WTC11 (cell line): ENCODE results near the gene ANO9. TPM values are rescaled to one million over a fixed set of nuclear protein-coding genes. Genes with fewer than 3 reads are reported as not detected.

Experiments used
- ATAC-seq: fragments of 200-7000 bp; cut with Tn5 transposase; 2 replicates; pipeline ENCODE4 v1.10.0; 2021; ENCODE audit warnings: mild to moderate bottlenecking, moderate library complexity
- CTCF ChIA-PET: fragments of 300-600 bp; sonication (Branson Sonifier 250); formaldehyde crosslinking; loops from one replicate; lab custom pipeline; 2021; ENCODE audit warnings: antibody characterized with exemption; lab: Charles Lee
- POLR2A ChIA-PET: fragments of 350-600 bp; sonication (Branson Sonifier 250); formaldehyde crosslinking; loops from one replicate; lab custom pipeline; 2021; ENCODE audit warnings: antibody characterized with exemption; lab: Charles Lee
- DNase-seq: peaks from one replicate; pipeline ENCODE4 v3.0.0; 2021; ENCODE audit warnings: low spot score
- H3K27ac Mint-ChIP-seq: 2 replicates; pipeline ENCODE4 v1.8.0; 2021; ENCODE audit warnings: mixed read lengths
- H3K27me3 Mint-ChIP-seq: 2 replicates; pipeline ENCODE4 v1.8.0; 2021; ENCODE audit warnings: low read depth, mild to moderate bottlenecking, moderate library complexity, mixed read lengths
- H3K36me3 Mint-ChIP-seq: 2 replicates; pipeline ENCODE4 v1.8.0; 2021; ENCODE audit warnings: mixed read lengths
- H3K4me1 Mint-ChIP-seq: 2 replicates; pipeline ENCODE4 v1.8.0; 2022; ENCODE audit warnings: mixed read lengths
- H3K4me3 Mint-ChIP-seq: 2 replicates; pipeline ENCODE4 v1.8.0; 2021; ENCODE audit warnings: mild to moderate bottlenecking, moderate library complexity, mixed read lengths
- H3K9me3 Mint-ChIP-seq: 2 replicates; pipeline ENCODE4 v1.8.0; 2021; ENCODE audit warnings: mixed read lengths
- CBFB ChIP-seq: sonication (generic); formaldehyde crosslinking; IDR thresholded peaks from 2 replicates; pipeline ENCODE4 v1.8.1; 2022; ENCODE audit warnings: mild to moderate bottlenecking, low read depth, missing genetic modification reagents
- CREM ChIP-seq: sonication (generic); formaldehyde crosslinking; IDR thresholded peaks from 2 replicates; pipeline ENCODE4 v1.8.1; 2022; ENCODE audit warnings: mild to moderate bottlenecking, missing genetic modification reagents, moderate library complexity
- ESRRA ChIP-seq: sonication (generic); formaldehyde crosslinking; IDR thresholded peaks from 2 replicates; pipeline ENCODE4 v1.8.1; 2022; ENCODE audit warnings: mild to moderate bottlenecking, missing genetic modification reagents, borderline replicate concordance
- FOXK1 ChIP-seq: sonication (generic); formaldehyde crosslinking; IDR thresholded peaks from 2 replicates; pipeline ENCODE4 v1.8.0; 2022; ENCODE audit warnings: mild to moderate bottlenecking, moderate library complexity, missing genetic modification reagents
- FOXP1 ChIP-seq: sonication (generic); formaldehyde crosslinking; IDR thresholded peaks from 2 replicates; pipeline ENCODE4 v1.8.0; 2022; ENCODE audit warnings: missing genetic modification reagents, mild to moderate bottlenecking, moderate library complexity, borderline replicate concordance
- NFATC4 ChIP-seq: fragments of 250-450 bp; sonication (Bioruptor Pico); IDR thresholded peaks from 2 replicates; pipeline ENCODE4 v1.9.0; 2021; ENCODE audit warnings: mild to moderate bottlenecking
- ZBTB21 ChIP-seq: sonication (generic); formaldehyde crosslinking; IDR thresholded peaks from 2 replicates; pipeline ENCODE4 v1.8.1; 2023; ENCODE audit warnings: mild to moderate bottlenecking, missing genetic modification reagents, borderline replicate concordance
- ZNF121 ChIP-seq: sonication (generic); formaldehyde crosslinking; IDR thresholded peaks from 2 replicates; pipeline ENCODE4 v1.8.0; 2023; ENCODE audit warnings: missing genetic modification reagents
- ZNF396 ChIP-seq: fragments of 250-450 bp; sonication (Bioruptor Pico); IDR thresholded peaks from 2 replicates; pipeline ENCODE4 v1.8.0; 2021; ENCODE audit warnings: mild to moderate bottlenecking, moderate library complexity, borderline replicate concordance
- ZNF671 ChIP-seq: fragments of 250-450 bp; sonication (Bioruptor Pico); IDR thresholded peaks from 2 replicates; pipeline ENCODE4 v1.8.0; 2021; ENCODE audit warnings: mild to moderate bottlenecking
- total RNA-seq: library from RNA; stranded (reverse); gene quantifications from 3 replicates; pipeline ENCODE4 v1.2.3, GENCODE V29; 2021
- TF ChIP-seq, protein P1 (sequence below): fragments of 250-450 bp; sonication (Bioruptor Pico); conservative IDR thresholded peaks from 2 replicates; pipeline ENCODE4 v1.9.0; 2021; ENCODE audit warnings: mild to moderate bottlenecking
- TF ChIP-seq, protein P2 (sequence below): sonication (generic); formaldehyde crosslinking; IDR thresholded peaks from 2 replicates; pipeline ENCODE4 v1.8.0; 2022; ENCODE audit warnings: mild to moderate bottlenecking, missing genetic modification reagents
- TF ChIP-seq, protein P3 (sequence below): fragments of 250-450 bp; sonication (Bioruptor Pico); IDR thresholded peaks from 2 replicates; pipeline ENCODE4 v1.9.0; 2021; ENCODE audit warnings: mild to moderate bottlenecking, borderline replicate concordance
- TF ChIP-seq, protein P4 (sequence below): sonication (generic); formaldehyde crosslinking; conservative IDR thresholded peaks from 2 replicates; pipeline ENCODE4 v1.8.1; 2023; ENCODE audit warnings: mild to moderate bottlenecking, low read depth, missing genetic modification reagents, moderate library complexity

The ANO9 gene
- total RNA-seq, 1 experiment from 2014 or later, result 13.2 TPM

DNA sequence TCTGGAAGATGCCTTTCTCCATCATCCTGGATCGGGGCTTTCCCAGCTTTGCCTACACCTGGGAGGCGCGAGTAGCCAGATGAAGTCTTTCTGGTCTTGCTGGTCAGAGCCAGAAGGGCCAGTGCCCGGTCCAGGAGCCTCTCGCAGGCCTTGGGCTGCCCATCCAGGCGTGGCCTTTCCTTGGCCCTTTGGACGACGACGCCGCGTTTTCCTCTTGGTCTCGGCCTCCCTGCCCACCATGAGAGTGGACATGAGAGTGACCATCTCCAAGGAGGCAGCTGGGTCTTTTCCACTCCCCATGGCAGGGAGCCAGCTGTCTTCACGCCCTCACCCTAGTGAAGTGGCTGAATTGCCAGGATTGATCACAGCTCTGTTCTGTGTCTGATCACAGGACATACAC lies 11.8 kb upstream of the ANO9 start (continued):
- TF ChIP-seq ZNF396 (CRISPR knock-in tag) (no peak), ESRRA (CRISPR knock-in tag) (no peak), CREM (CRISPR knock-in tag) (no peak), ZNF121 (CRISPR knock-in tag) (no peak), CBFB (no peak)
- TF ChIP-seq, protein P1, sequence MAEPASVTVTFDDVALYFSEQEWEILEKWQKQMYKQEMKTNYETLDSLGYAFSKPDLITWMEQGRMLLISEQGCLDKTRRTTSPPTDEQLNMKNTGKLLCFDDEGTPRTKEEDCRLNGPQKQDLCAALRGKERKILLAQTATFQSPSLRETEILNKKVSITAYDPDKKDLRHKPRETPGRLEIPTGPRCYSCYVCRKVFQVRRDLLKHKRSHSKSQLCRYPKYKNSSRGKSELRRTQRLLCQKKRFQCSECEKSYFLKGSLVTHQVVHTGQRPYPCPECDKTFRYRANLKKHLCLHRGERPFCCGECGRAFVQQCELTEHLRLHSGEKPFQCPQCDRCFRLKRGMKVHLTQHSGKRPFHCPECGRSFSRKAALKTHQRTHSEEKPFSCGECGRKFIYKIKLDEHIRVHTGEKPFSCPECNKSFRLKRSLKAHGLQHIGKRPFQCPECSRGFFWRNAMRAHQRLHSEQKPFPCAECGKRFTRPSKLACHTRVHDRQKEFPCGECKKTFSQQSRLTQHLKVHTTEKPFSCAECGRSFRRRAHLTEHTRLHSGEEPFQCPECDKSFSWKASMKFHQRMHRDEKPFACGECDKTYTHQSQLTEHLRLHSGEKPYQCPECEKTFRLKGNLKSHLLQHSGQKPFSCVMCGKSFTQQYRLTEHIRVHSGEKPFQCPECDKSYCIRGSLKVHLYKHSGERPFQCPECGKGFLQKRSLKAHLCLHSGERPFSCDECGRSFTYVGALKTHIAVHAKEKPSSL (CRISPR knock-in tag), result no peak
- TF ChIP-seq, protein P2, sequence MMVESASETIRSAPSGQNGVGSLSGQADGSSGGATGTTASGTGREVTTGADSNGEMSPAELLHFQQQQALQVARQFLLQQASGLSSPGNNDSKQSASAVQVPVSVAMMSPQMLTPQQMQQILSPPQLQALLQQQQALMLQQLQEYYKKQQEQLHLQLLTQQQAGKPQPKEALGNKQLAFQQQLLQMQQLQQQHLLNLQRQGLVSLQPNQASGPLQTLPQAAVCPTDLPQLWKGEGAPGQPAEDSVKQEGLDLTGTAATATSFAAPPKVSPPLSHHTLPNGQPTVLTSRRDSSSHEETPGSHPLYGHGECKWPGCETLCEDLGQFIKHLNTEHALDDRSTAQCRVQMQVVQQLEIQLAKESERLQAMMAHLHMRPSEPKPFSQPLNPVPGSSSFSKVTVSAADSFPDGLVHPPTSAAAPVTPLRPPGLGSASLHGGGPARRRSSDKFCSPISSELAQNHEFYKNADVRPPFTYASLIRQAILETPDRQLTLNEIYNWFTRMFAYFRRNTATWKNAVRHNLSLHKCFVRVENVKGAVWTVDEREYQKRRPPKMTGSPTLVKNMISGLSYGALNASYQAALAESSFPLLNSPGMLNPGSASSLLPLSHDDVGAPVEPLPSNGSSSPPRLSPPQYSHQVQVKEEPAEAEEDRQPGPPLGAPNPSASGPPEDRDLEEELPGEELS (CRISPR knock-in tag), result no peak

DNA sequence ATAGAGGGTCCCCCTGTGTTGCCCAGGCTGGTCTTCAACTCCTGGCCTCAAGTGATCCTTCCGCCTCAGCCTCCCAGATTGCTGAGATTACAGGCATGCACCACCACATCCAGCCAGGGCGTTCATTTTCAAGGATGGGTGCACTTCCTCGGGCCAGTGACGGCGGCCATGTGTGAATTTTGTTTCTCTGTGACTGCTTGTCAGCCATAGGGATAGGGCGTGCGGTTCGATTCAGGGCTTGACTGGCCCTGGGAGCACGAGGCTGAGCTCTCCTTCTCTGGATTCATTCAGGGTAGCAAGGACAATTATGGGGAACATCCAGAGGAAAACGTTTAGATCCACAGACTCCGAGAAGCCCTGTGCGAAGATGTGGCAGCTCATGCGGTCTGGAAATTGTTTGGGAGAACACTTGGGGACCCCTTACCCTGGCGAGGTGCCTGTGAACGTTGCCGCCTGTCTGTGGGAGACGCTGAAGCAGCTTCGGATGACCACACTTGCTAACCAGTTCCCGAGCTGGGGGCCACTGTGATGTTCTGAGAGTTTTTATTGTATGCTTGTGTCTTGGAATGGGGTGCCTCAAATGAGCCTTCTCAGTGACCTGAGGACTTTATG lies 11.2 kb upstream of the ANO9 start:
- TF ChIP-seq NFATC4 (CRISPR knock-in tag), result no peak
- no peak for TF ChIP-seq ZBTB21
- TF ChIP-seq, protein P3, sequence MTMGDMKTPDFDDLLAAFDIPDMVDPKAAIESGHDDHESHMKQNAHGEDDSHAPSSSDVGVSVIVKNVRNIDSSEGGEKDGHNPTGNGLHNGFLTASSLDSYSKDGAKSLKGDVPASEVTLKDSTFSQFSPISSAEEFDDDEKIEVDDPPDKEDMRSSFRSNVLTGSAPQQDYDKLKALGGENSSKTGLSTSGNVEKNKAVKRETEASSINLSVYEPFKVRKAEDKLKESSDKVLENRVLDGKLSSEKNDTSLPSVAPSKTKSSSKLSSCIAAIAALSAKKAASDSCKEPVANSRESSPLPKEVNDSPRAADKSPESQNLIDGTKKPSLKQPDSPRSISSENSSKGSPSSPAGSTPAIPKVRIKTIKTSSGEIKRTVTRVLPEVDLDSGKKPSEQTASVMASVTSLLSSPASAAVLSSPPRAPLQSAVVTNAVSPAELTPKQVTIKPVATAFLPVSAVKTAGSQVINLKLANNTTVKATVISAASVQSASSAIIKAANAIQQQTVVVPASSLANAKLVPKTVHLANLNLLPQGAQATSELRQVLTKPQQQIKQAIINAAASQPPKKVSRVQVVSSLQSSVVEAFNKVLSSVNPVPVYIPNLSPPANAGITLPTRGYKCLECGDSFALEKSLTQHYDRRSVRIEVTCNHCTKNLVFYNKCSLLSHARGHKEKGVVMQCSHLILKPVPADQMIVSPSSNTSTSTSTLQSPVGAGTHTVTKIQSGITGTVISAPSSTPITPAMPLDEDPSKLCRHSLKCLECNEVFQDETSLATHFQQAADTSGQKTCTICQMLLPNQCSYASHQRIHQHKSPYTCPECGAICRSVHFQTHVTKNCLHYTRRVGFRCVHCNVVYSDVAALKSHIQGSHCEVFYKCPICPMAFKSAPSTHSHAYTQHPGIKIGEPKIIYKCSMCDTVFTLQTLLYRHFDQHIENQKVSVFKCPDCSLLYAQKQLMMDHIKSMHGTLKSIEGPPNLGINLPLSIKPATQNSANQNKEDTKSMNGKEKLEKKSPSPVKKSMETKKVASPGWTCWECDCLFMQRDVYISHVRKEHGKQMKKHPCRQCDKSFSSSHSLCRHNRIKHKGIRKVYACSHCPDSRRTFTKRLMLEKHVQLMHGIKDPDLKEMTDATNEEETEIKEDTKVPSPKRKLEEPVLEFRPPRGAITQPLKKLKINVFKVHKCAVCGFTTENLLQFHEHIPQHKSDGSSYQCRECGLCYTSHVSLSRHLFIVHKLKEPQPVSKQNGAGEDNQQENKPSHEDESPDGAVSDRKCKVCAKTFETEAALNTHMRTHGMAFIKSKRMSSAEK (CRISPR knock-in tag), result no peak
- no peak for TF ChIP-seq FOXK1
- no peak for TF ChIP-seq ZNF671
- TF ChIP-seq FOXP1, result no peak
- TF ChIP-seq, protein P4, sequence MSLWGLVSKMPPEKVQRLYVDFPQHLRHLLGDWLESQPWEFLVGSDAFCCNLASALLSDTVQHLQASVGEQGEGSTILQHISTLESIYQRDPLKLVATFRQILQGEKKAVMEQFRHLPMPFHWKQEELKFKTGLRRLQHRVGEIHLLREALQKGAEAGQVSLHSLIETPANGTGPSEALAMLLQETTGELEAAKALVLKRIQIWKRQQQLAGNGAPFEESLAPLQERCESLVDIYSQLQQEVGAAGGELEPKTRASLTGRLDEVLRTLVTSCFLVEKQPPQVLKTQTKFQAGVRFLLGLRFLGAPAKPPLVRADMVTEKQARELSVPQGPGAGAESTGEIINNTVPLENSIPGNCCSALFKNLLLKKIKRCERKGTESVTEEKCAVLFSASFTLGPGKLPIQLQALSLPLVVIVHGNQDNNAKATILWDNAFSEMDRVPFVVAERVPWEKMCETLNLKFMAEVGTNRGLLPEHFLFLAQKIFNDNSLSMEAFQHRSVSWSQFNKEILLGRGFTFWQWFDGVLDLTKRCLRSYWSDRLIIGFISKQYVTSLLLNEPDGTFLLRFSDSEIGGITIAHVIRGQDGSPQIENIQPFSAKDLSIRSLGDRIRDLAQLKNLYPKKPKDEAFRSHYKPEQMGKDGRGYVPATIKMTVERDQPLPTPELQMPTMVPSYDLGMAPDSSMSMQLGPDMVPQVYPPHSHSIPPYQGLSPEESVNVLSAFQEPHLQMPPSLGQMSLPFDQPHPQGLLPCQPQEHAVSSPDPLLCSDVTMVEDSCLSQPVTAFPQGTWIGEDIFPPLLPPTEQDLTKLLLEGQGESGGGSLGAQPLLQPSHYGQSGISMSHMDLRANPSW (CRISPR knock-in tag), result no peak
- DNase-seq (no peak), ATAC-seq (no peak)
- POLR2A ChIA-PET, result no interaction called here
- CTCF ChIA-PET, result no interaction called here
- H3K36me3 Mint-ChIP-seq, result peaks cover 19% of the 10 kb centered on the region; the same call in 1 of the 2 replicates
- H3K27ac Mint-ChIP-seq, result no peak overlapping the region
- peak overlapping the region; percentile 31 for H3K4me3 Mint-ChIP-seq
- H3K27me3 Mint-ChIP-seq, result no peaks in the 10 kb centered on the region
- no peaks in the 10 kb centered on the region for H3K9me3 Mint-ChIP-seq
- peaks cover 45% of the 10 kb centered on the region for H3K4me1 Mint-ChIP-seq
